ENCODE measurements around the gene CREG1. TPM values are rescaled to one million over a fixed set of nuclear protein-coding genes. Genes with fewer than 3 reads are reported as not detected.

The CREG1 gene
- total RNA-seq, 1 experiment from 2014 or later = 21.7 TPM

- H3K36me3 Mint-ChIP-seq = no peaks in the 10 kb centered on the region
- ChIA-PET POLR2A (no interaction called here), CTCF (interaction anchor here (1.0 kb wide), 1 partner anchor 24 kb away, joined by 6 read pairs; no protein-coding TSS in a partner anchor)
- peaks cover 15% of the 10 kb centered on the region for H3K4me1 Mint-ChIP-seq
- no peaks in the 10 kb centered on the region; the same call in 1 of the 2 replicates for H3K27me3 Mint-ChIP-seq (ENCODE audit: low read depth)
- no peaks in the 10 kb centered on the region for H3K9me3 Mint-ChIP-seq
- no peak for DNase-seq (ENCODE audit: low spot score)
- no peak overlapping the region for H3K4me3 Mint-ChIP-seq
- TF ChIP-seq ARID4B (CRISPR knock-in tag; IDR thresholded peaks at IDR 0.05; ENCODE audit: borderline replicate concordance) (no peak), SMAD3 (CRISPR knock-in tag; IDR thresholded peaks at IDR 0.05; ENCODE audit: borderline replicate concordance) (no peak), PRDM15 (CRISPR knock-in tag; IDR thresholded peaks at IDR 0.05) (no peak), ZNF138 (CRISPR knock-in tag; conservative IDR thresholded peaks at IDR 0.05) (no peak), ZNF512 (CRISPR knock-in tag; IDR thresholded peaks at IDR 0.05; ENCODE audit: borderline replicate concordance) (no peak), FOXJ3 (CRISPR knock-in tag; IDR thresholded peaks at IDR 0.05; ENCODE audit: borderline replicate concordance) (no peak), ZNF263 (CRISPR knock-in tag; IDR thresholded peaks at IDR 0.05; ENCODE audit: low read depth) (no peak), USF2 (CRISPR knock-in tag; IDR thresholded peaks at IDR 0.05) (no peak), JUN (CRISPR knock-in tag; IDR thresholded peaks at IDR 0.05) (no peak), ZNF219 (CRISPR knock-in tag; IDR thresholded peaks at IDR 0.05; ENCODE audit: borderline replicate concordance) (no peak), ZNF121 (CRISPR knock-in tag; IDR thresholded peaks at IDR 0.05) (no peak), USF1 (CRISPR knock-in tag; IDR thresholded peaks at IDR 0.05) (no peak), E2F5 (CRISPR knock-in tag; IDR thresholded peaks at IDR 0.05) (no peak), ZSCAN18 (CRISPR knock-in tag; IDR thresholded peaks at IDR 0.05) (no peak), NFATC4 (CRISPR knock-in tag; IDR thresholded peaks at IDR 0.05) (no peak), TEAD4 (CRISPR knock-in tag; IDR thresholded peaks at IDR 0.05) (no peak), TEAD1 (CRISPR knock-in tag; IDR thresholded peaks at IDR 0.05) (no peak)
- H3K27ac Mint-ChIP-seq = no peak overlapping the region
- no peak for ATAC-seq
Measured at GRCh38 chr1:167515893-167516321, 37.7 kb downstream of the CREG1 start.
